ENCODE measurements around the gene CXADR. TPM values are rescaled to one million over a fixed set of nuclear protein-coding genes. Genes with fewer than 3 reads are reported as not detected.

The CXADR gene
- total RNA-seq, 1 experiment from 2014 or later, result 24.7 TPM

- no peaks in the 10 kb centered on the region; the same call in 1 of the 2 replicates for H3K27me3 ChIP-seq (ENCODE audit: control insufficient read depth, insufficient read depth, low read length)
- H3K4me1 ChIP-seq (ENCODE audit: control insufficient read depth, insufficient read depth, low read length), result no peaks in the 10 kb centered on the region
- H3K36me3 ChIP-seq (ENCODE audit: control insufficient read depth, insufficient read depth, low read length), result no peaks in the 10 kb centered on the region
- no peak overlapping the region for H3K27ac ChIP-seq (ENCODE audit: low read length)
- no peak overlapping the region for H3K4me3 ChIP-seq (ENCODE audit: low read depth in 2 of 2, low read length in 2 of 2)
- in situ Hi-C loops (cut with HindIII; ENCODE audit: low pct_unique_long_range_greater_than_20kb, low sequenced_read_pairs), result no loop called here
- DNase-seq (ENCODE audit: low read depth, low spot score) (no peak), ATAC-seq (no peak)
- TF ChIP-seq SIN3A (IDR thresholded peaks at IDR 0.05; ENCODE audit: borderline replicate concordance, insufficient read depth, low read depth, low read length), result no peak
- no peak for TF ChIP-seq POLR2AphosphoS5 (IDR thresholded peaks at IDR 0.05; ENCODE audit: low read depth, low read length)
- no peak for TF ChIP-seq TCF7L2 (IDR thresholded peaks at IDR 0.05; ENCODE audit: low read depth, low read length)
- TF ChIP-seq CTCF (IDR thresholded peaks at IDR 0.05), result no peak
- no peak for TF ChIP-seq REST (IDR thresholded peaks at IDR 0.05; ENCODE audit: insufficient read depth in 1 of 2, low read depth in 2 of 2, low read length in 1 of 2)
- H3K9me3 ChIP-seq (ENCODE audit: control insufficient read depth, insufficient read depth, low read depth, low read length), result no peaks in the 10 kb centered on the region
- no TSS peak for BruUV-seq (replicated peaks)
- ChIA-PET POLR2A (no interaction called here), CTCF (no interaction called here)
- intact Hi-C loops (cut with micrococcal nuclease; ENCODE audit: unreplicated experiment), result no loop called here
Measured at GRCh38 chr21:17622018-17622417, 109.2 kb downstream of the CXADR start.

DNA sequence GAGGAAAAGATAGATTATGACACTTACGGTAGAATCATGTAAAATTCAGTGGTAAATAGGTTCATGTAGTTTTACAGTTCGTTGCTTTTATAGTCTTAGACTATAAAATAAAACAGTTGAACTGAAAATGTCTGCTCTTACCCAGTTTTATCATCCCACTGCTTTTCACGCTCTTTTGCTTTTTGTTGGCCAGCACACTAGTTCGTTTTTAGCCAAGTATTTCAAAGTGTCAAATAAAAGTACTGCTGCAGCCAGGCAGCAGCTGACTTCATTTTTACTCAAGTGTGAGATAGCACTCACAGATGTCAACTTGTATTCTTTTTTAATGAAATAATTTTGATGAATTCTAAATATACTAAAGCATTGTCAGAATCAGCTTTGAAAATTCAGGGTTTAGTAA, 118.4 kb downstream of the CXADR start:
- H3K27ac ChIP-seq (ENCODE audit: low read length), result no peak overlapping the region
- no peaks in the 10 kb centered on the region for H3K9me3 ChIP-seq (ENCODE audit: control insufficient read depth, insufficient read depth, low read depth, low read length)
- DNase-seq (ENCODE audit: low read depth, low spot score), result no peak
- H3K4me1 ChIP-seq (ENCODE audit: control insufficient read depth, insufficient read depth, low read length), result no peaks in the 10 kb centered on the region
- no peak overlapping the region for H3K4me3 ChIP-seq (ENCODE audit: low read depth in 2 of 2, low read length in 2 of 2)
- no TSS peak for BruUV-seq (replicated peaks)
- intact Hi-C loops (cut with micrococcal nuclease; ENCODE audit: unreplicated experiment), result no loop called here
- in situ Hi-C loops (cut with HindIII; ENCODE audit: low pct_unique_long_range_greater_than_20kb, low sequenced_read_pairs), result no loop called here
- TF ChIP-seq POLR2AphosphoS5 (IDR thresholded peaks at IDR 0.05; ENCODE audit: low read depth, low read length) (no peak), TCF7L2 (IDR thresholded peaks at IDR 0.05; ENCODE audit: low read depth, low read length) (no peak), SIN3A (IDR thresholded peaks at IDR 0.05; ENCODE audit: borderline replicate concordance, insufficient read depth, low read depth, low read length) (no peak), REST (IDR thresholded peaks at IDR 0.05; ENCODE audit: insufficient read depth in 1 of 2, low read depth in 2 of 2, low read length in 1 of 2) (no peak), CTCF (IDR thresholded peaks at IDR 0.05) (no peak)
- ChIA-PET POLR2A (no interaction called here), CTCF (no interaction called here)
- no peak for ATAC-seq
- no peaks in the 10 kb centered on the region for H3K36me3 ChIP-seq (ENCODE audit: control insufficient read depth, insufficient read depth, low read length)
- H3K27me3 ChIP-seq (ENCODE audit: control insufficient read depth, insufficient read depth, low read length), result no peaks in the 10 kb centered on the region; the same call in 1 of the 2 replicates
